Measurements from ENCODE around the gene PTPA. TPM values are rescaled to one million over a fixed set of nuclear protein-coding genes. Genes with fewer than 3 reads are reported as not detected.
A peak's percentile ranks its signal among the peaks of the same experiment; 100 is the strongest.

Gene PTPA
- total RNA-seq, 3 donors from 2014 or later: 34.2 to 83.4 (median 71.1) TPM

DNA sequence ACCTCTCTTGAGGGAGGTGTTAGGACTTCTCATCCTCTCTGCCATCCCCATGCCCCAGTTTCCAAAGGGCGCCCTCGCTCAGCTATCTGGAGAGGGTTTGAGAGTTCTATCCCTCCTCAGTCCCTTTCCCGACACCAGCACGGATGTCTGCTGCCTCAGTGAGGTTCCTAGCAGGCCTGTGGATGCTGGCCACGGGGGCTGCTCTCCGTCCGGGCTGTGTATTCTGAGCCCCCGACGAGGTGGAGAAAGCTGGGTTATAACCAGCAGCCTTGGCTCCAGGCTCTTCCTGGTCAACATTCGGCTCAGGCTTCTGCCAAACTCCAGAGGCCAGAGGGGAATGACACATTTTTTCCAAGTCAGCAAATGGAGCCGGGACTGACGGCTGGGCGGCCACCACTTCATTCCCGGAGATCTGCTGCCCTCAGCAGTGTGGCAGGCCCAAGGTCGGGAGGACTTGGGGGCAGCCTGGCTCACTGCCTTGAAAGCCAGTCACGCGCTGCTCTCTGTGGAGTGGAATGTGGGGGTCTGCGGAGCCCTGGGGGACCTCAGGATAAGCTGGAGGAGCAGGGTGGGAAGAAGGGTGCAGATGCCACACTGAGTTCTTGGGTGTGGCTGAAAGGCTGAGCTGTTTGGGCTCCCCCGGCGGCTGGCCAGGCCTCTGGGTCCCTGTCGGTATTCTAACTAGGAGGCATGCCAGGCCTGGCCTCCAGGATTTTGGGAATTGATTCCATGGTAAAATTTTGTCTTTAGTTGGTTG, 27.4 kb downstream of the PTPA start:
- Histone ChIP-seq H3K27ac (peak overlapping the region; percentile 98 to 100), H3K4me3 (peak overlapping the region in 2 of 3 donors; percentile 36 to 59), H3K36me3 (no peaks in the 10 kb centered on the region), H3K27me3 (no peaks in the 10 kb centered on the region), H3K9me3 (no peaks in the 10 kb centered on the region), H3K4me1 (peaks cover 29 to 36% of the 10 kb centered on the region in 2 donors)
- TF ChIP-seq POLR2A (IDR thresholded peaks at IDR 0.05) (no peak), POLR2AphosphoS5 (IDR thresholded peaks at IDR 0.05) (peak in 2 of 3 donors; percentile 18 to 81), CTCF (IDR thresholded peaks at IDR 0.05) (no peak)
- intact Hi-C loops (cut with DNase I; ENCODE audit: low total_unique reads): loop anchor here (2.0 kb wide), 1 partner anchor 472 kb away; no protein-coding TSS in a partner anchor
- peak; percentile 31 to 68 for DNase-seq (ENCODE audit: low spot score in 2 of 2)

DNA sequence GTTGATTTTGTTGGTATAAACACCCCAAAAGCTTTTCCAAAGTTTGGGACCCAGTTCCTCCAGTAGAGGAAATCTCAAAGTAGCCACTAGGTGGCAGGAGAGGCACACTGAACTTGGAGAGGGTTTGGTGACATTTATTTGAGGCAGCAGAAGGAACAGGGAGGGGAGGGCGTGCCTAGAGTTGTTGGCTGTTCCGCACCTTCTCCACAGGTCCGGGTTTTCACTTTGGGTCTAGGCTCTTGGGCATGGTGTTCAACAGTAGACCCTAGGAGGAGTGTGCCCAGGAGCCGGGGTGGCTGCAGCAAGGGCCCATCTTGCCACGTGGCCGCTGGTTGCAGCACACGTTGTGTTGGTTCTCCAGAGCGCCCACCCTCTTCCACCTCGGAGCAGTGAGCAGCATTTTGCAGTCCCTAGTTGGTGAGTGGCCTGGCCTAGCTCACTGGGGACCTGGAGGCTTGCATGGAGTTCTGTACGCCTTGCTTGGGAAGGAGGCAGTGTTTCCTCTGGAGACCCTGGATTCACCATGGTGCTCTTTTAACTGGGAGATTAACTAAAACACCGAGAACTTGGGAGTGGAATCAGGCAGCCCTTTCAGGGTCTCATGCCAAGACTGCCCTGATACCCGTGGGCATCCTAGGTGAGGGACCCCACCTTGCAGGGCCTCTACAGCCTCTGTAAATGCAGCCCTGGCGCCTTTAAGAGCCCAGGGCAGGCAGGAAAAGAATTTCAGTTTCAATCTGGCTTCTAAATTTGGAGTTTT, 28.2 kb downstream of the PTPA start:
- Histone ChIP-seq H3K27me3 (no peaks in the 10 kb centered on the region), H3K4me1 (peaks cover 33 to 41% of the 10 kb centered on the region in 2 donors), H3K9me3 (no peaks in the 10 kb centered on the region), H3K4me3 (peak overlapping the region; percentile 36 to 59 (median 53)), H3K36me3 (no peaks in the 10 kb centered on the region), H3K27ac (peak overlapping the region; percentile 98 to 100)
- TF ChIP-seq POLR2AphosphoS5 (IDR thresholded peaks at IDR 0.05): peak in 2 of 3 donors; percentile 43 to 54
- TF ChIP-seq CTCF (IDR thresholded peaks at IDR 0.05): peak; percentile 98 to 99 (median 99)
- no peak for TF ChIP-seq POLR2A (IDR thresholded peaks at IDR 0.05)
- peak; percentile 75 to 87 for DNase-seq (ENCODE audit: low spot score in 2 of 2)
- intact Hi-C loops (cut with DNase I; ENCODE audit: low total_unique reads): loop anchor here (2.0 kb wide), 1 partner anchor 471 kb away; no protein-coding TSS in a partner anchor

- peak; percentile 91 to 96 for DNase-seq (ENCODE audit: low spot score in 2 of 2)
- no peaks in the 10 kb centered on the region for H3K9me3 ChIP-seq
- H3K27ac ChIP-seq: peak overlapping the region; percentile 98 to 100
- no peaks in the 10 kb centered on the region for H3K36me3 ChIP-seq
- no peaks in the 10 kb centered on the region for H3K27me3 ChIP-seq
- H3K4me1 ChIP-seq: peaks cover 33 to 44% of the 10 kb centered on the region in 2 donors
- intact Hi-C loops (cut with DNase I; ENCODE audit: low total_unique reads): loop anchor here (2.0 kb wide), 1 partner anchor 471 kb away; no protein-coding TSS in a partner anchor
- H3K4me3 ChIP-seq: peak overlapping the region; percentile 36 to 59 (median 53)
- peak; percentile 83 to 96 (median 95) for TF ChIP-seq POLR2AphosphoS5 (IDR thresholded peaks at IDR 0.05)
- peak; percentile 55 for TF ChIP-seq POLR2A (IDR thresholded peaks at IDR 0.05)
- TF ChIP-seq CTCF (IDR thresholded peaks at IDR 0.05): peak in 1 of 3 donors; percentile 14
These were observed 28.8 kb downstream of the PTPA start for GRCh38 chr9:129139993-129140396.

DNA sequence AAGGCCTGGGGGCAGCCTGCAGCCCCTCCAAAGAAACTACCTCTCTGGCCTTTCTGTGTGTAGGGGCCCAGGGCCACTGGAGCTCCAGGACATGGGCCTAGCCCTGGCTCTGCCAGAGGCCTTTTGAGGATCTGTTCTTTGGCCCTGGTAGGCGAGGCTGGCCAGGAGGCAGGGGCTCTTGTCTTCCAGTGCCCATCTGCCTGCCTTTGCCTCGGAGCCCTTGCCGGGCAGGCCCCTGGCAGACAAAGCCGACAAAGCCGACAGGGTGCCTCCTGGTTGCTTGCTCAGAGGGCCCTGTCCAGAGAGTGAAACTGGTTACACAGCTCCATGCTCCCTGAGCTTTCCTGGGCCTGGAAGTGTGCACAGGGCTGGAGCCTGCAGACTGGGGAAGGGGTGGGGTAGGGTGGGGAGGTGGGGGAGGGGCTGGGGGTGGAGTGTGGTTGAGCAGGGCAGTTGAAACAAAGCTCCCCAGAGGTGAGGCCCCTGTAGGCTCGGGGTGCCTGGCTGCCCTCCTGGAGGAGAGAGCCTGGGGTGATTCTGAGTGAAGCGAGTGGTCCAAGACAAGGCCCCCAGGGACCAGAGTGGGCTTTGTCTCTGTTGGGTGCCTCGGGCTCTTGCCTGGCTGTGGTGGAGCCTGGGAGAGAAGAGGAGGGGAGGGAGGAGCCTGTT, 29.3 kb downstream of the PTPA start:
- DNase-seq (ENCODE audit: low spot score in 2 of 2): peak; percentile 54 to 62
- intact Hi-C loops (cut with DNase I; ENCODE audit: low total_unique reads): loop anchor here (1.0 kb wide), 1 partner anchor 356 kb away; no protein-coding TSS in a partner anchor

More for the DNA sequence above, 29.3 kb downstream of the PTPA start:
- no peaks in the 10 kb centered on the region for H3K36me3 ChIP-seq
- peak overlapping the region; percentile 98 to 100 for H3K27ac ChIP-seq
- peak overlapping the region; percentile 36 to 59 (median 53) for H3K4me3 ChIP-seq
- TF ChIP-seq POLR2AphosphoS5 (IDR thresholded peaks at IDR 0.05) (no peak), POLR2A (IDR thresholded peaks at IDR 0.05) (no peak), CTCF (IDR thresholded peaks at IDR 0.05) (peak in 1 of 3 donors; percentile 11)
- peaks cover 35 to 49% of the 10 kb centered on the region in 2 donors for H3K4me1 ChIP-seq
- H3K27me3 ChIP-seq: no peaks in the 10 kb centered on the region
- no peaks in the 10 kb centered on the region for H3K9me3 ChIP-seq

All from breast epithelium (tissue), 4 donors.